NCI-H187 (cell line): Measurements from ENCODE around the gene AVL9.

ENCODE experiments used
- DNase-seq, 2 experiments: peaks; one replicate each; lab custom pipeline; 2025; lab: John Stamatoyannopoulos, UW

The AVL9 gene

GRCh38 chr7:32533276-32534029, 38.2 kb downstream of the AVL9 start:
- no peak for DNase-seq

GRCh38 chr7:32535162-32535702, 39.9 kb downstream of the AVL9 start:
- DNase-seq = no peak

- DNase-seq = no peak
These were observed 40.7 kb downstream of the AVL9 start for GRCh38 chr7:32536016-32536415.

- DNase-seq = no peak
These were observed 41.3 kb downstream of the AVL9 start for GRCh38 chr7:32536585-32536984.

GRCh38 chr7:32537760-32538159, 42.5 kb downstream of the AVL9 start:
- no peak for DNase-seq

GRCh38 chr7:32539366-32539765, 44.1 kb downstream of the AVL9 start:
- no peak for DNase-seq

- no peak for DNase-seq
These were observed 44.7 kb downstream of the AVL9 start for GRCh38 chr7:32539919-32540531.

GRCh38 chr7:32542595-32542994, 47.3 kb downstream of the AVL9 start:
- no peak for DNase-seq

- no peak for DNase-seq
These were observed 64.2 kb downstream of the AVL9 start for GRCh38 chr7:32559480-32559879.

GRCh38 chr7:32560075-32560474, 64.8 kb downstream of the AVL9 start:
- no peak for DNase-seq

- no peak for DNase-seq
These were observed 66.3 kb downstream of the AVL9 start for GRCh38 chr7:32561613-32562012.

GRCh38 chr7:32564542-32564941, 69.3 kb downstream of the AVL9 start:
- no peak for DNase-seq

- no peak for DNase-seq
These were observed 74.3 kb downstream of the AVL9 start for GRCh38 chr7:32569388-32570289.

GRCh38 chr7:32573110-32573687, 77.9 kb downstream of the AVL9 start:
- DNase-seq = no peak

GRCh38 chr7:32574626-32575025, 79.3 kb downstream of the AVL9 start:
- DNase-seq = no peak

GRCh38 chr7:32577421-32577820, 82.1 kb downstream of the AVL9 start:
- DNase-seq = no peak

GRCh38 chr7:32579776-32580175, 84.5 kb downstream of the AVL9 start:
- no peak for DNase-seq

- no peak for DNase-seq
These were observed 85.4 kb downstream of the AVL9 start for GRCh38 chr7:32580646-32581045.

GRCh38 chr7:32582036-32582435, 86.7 kb downstream of the AVL9 start:
- no peak for DNase-seq

GRCh38 chr7:32583791-32584190, 88.5 kb downstream of the AVL9 start:
- DNase-seq = no peak

- DNase-seq = no peak
These were observed 91.3 kb downstream of the AVL9 start for GRCh38 chr7:32586291-32587221.
